Panc1 (cell line): ENCODE measurements around the gene ABHD2. TPM values are rescaled to one million over a fixed set of nuclear protein-coding genes. Genes with fewer than 3 reads are reported as not detected.

Source experiments
- ATAC-seq: fragments of 200-7000 bp; cut with Tn5 transposase; 2 replicates; pipeline ENCODE4 v1.9.1; 2020; ENCODE audit warnings: mild to moderate bottlenecking, moderate library complexity
- BruUV-seq: library from RNA; stranded (reverse); fragments of 400-500 nt; replicated peaks from 2 replicates; lab custom pipeline; 2021; lab: Mats Ljungman, UMichigan
- CTCF ChIA-PET: fragments of 300-600 bp; sonication (Branson Sonifier 250); formaldehyde crosslinking; loops from one replicate; lab custom pipeline; 2022; ENCODE audit warnings: antibody characterized with exemption; lab: Charles Lee
- POLR2A ChIA-PET: fragments of 300-600 bp; sonication (Branson Sonifier 250); formaldehyde crosslinking; loops from one replicate; lab custom pipeline; 2022; ENCODE audit warnings: antibody characterized with exemption; lab: Charles Lee
- DNase-seq: peaks from one replicate; pipeline ENCODE4 v3.0.0-alpha.2; 2010; ENCODE audit warnings: low read depth, low spot score
- H3K27ac ChIP-seq: 2 replicates; pipeline ENCODE4 v1.5.1; 2011; ENCODE audit warnings: mild to moderate bottlenecking, low read length, inconsistent platforms
- H3K27me3 ChIP-seq: fragments of 200-500 bp; sonication (Bioruptor generic); 2 replicates; pipeline ENCODE4 v1.6.0; 2014; ENCODE audit warnings: low read length, inconsistent platforms; ENCODE audit not compliant: control insufficient read depth, insufficient read depth
- H3K36me3 ChIP-seq: fragments of 200-500 bp; sonication (Bioruptor generic); 2 replicates; pipeline ENCODE4 v1.5.1; 2014; ENCODE audit warnings: inconsistent platforms, mild to moderate bottlenecking, low read length, moderate library complexity; ENCODE audit not compliant: control insufficient read depth, insufficient read depth
- H3K4me1 ChIP-seq: 2 replicates; pipeline ENCODE4 v1.5.1; 2011; ENCODE audit warnings: inconsistent platforms, mild to moderate bottlenecking, low read length, moderate library complexity; ENCODE audit not compliant: control insufficient read depth, insufficient read depth
- H3K4me3 ChIP-seq, 2 experiments: 2 replicates each; pipeline ENCODE4 v1.5.1; 2011 to 2012; ENCODE audit warnings: low read depth in 2 of 2, low read length in 2 of 2, mild to moderate bottlenecking in 2 of 2, inconsistent platforms in 1 of 2, moderate library complexity in 1 of 2
- H3K9me3 ChIP-seq: fragments of 200-500 bp; sonication (Bioruptor generic); 2 replicates; pipeline ENCODE4 v1.5.1; 2014; ENCODE audit warnings: low read depth, mild to moderate bottlenecking, inconsistent platforms, low read length, moderate library complexity; ENCODE audit not compliant: control insufficient read depth, insufficient read depth
- CTCF ChIP-seq: fragments of 450-650 bp; IDR thresholded peaks from 2 replicates; pipeline ENCODE4 v1.5.1; 2017; ENCODE audit warnings: mild to moderate bottlenecking
- POLR2AphosphoS5 ChIP-seq: IDR thresholded peaks from 2 replicates; pipeline ENCODE4 v1.6.1; 2012; ENCODE audit warnings: mild to moderate bottlenecking, low read depth, low read length, moderate library complexity
- REST ChIP-seq, 2 experiments: IDR thresholded peaks; 2 replicates each; pipeline ENCODE4 v1.6.1; 2011 to 2012; ENCODE audit warnings: low read depth in 2 of 2, control low read depth in 1 of 2, low read length in 1 of 2, mild to moderate bottlenecking in 1 of 2, moderate library complexity in 1 of 2; ENCODE audit not compliant: insufficient read depth in 1 of 2
- SIN3A ChIP-seq: IDR thresholded peaks from 2 replicates; pipeline ENCODE4 v1.6.1; 2012; ENCODE audit warnings: low read depth, mild to moderate bottlenecking, low read length, moderate library complexity, borderline replicate concordance; ENCODE audit not compliant: insufficient read depth
- TCF7L2 ChIP-seq: IDR thresholded peaks from 2 replicates; pipeline ENCODE4 v1.6.1; 2011; ENCODE audit warnings: mild to moderate bottlenecking, low read depth, low read length, inconsistent platforms
- in situ Hi-C: cut with HindIII; loops from 2 replicates; pipeline ENCODE4 v1.10.0; 2016; ENCODE audit warnings: low sequenced_read_pairs, low pct_unique_long_range_greater_than_20kb
- intact Hi-C: fragments of 100-400 bp; cut with micrococcal nuclease; formaldehyde crosslinking; loops from one replicate; pipeline ENCODE4 v1.10.0; 2022; ENCODE audit not compliant: unreplicated experiment
- total RNA-seq: library from RNA; stranded (reverse); gene quantifications from one replicate; pipeline ENCODE4 v1.2.1, GENCODE V29; 2021; ENCODE audit not compliant: unreplicated experiment

The ABHD2 gene
- total RNA-seq, 1 experiment from 2014 or later: 95.0 TPM

GRCh38 chr15:89227425-89227824 is 139.2 kb downstream of the ABHD2 start:
- DNase-seq: no peak
- Histone ChIP-seq H3K36me3 (no peaks in the 10 kb centered on the region), H3K4me1 (no peaks in the 10 kb centered on the region), H3K4me3 (no peak overlapping the region), H3K27me3 (no peaks in the 10 kb centered on the region), H3K9me3 (no peaks in the 10 kb centered on the region), H3K27ac (no peak overlapping the region)
- CTCF ChIA-PET: no interaction called here
- POLR2A ChIA-PET: no interaction called here
- TF ChIP-seq REST (IDR thresholded peaks at IDR 0.05; ENCODE audit: insufficient read depth in 1 of 2, low read depth in 2 of 2, low read length in 1 of 2) (no peak), POLR2AphosphoS5 (no peak), SIN3A (no peak), CTCF (no peak), TCF7L2 (no peak)
- intact Hi-C loops (no loop called here), in situ Hi-C loops (no loop called here)
- ATAC-seq: no peak
- BruUV-seq: no TSS peak

DNA sequence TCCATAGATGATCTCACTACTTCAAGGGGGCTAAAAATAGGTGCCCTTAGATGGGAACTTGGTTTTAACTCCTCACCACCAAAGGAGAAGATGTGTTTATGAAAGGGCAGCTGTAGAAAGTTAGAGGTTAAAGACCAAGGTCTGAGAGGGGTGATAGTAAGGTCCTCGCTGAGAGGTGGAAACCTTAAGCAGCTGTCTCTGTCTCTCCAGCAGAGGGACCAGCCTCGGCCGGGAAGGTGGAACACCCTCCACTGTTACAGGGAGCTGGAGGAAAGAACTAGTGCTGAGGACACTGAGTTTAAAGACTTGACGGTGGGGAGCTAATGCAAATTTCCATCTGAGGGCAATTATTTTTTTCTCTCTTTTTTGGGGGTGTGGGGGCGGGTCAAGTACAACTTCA is 142.0 kb downstream of the ABHD2 start:
- BruUV-seq: no TSS peak
- no peak overlapping the region for H3K4me3 ChIP-seq
- no peak overlapping the region for H3K27ac ChIP-seq
- in situ Hi-C loops: no loop called here
- no peaks in the 10 kb centered on the region for H3K36me3 ChIP-seq
- POLR2A ChIA-PET: no interaction called here
- DNase-seq (no peak), ATAC-seq (peak; percentile 79; the same call in 1 of the 2 replicates)
- CTCF ChIA-PET: interaction anchor here (0.6 to 0.8 kb wide), 4 partner anchors 12 to 124 kb away, joined by 3 to 11 read pairs (median 6); no protein-coding TSS in a partner anchor
- H3K4me1 ChIP-seq: no peaks in the 10 kb centered on the region
- no peak; the same call in 1 of the 2 replicates for TF ChIP-seq CTCF
- no peak for TF ChIP-seq POLR2AphosphoS5
- no peak for TF ChIP-seq REST (IDR thresholded peaks at IDR 0.05; ENCODE audit: insufficient read depth in 1 of 2, low read depth in 2 of 2, low read length in 1 of 2)
- TF ChIP-seq SIN3A: no peak
- no peak for TF ChIP-seq TCF7L2
- intact Hi-C loops: no loop called here
- H3K27me3 ChIP-seq: no peaks in the 10 kb centered on the region
- H3K9me3 ChIP-seq: no peaks in the 10 kb centered on the region
